ENCODE measurements around the gene ZNF768. TPM values are rescaled to one million over a fixed set of nuclear protein-coding genes. Genes with fewer than 3 reads are reported as not detected.

The ZNF768 gene
- total RNA-seq, 1 experiment from 2014 or later = 68.3 TPM

GRCh38 chr16:30534368-30535105, 8.2 kb upstream of the ZNF768 start, which contains the start of gene ZNF747:
ZNF747 (minus strand) TSS chr16:30534858; CDS start chr16:30534679, 179 bp downstream.
- ATAC-seq (peak; percentile 91), DNase-seq (ENCODE audit: low read depth, low spot score) (no peak)
- Histone ChIP-seq H3K4me3 (ENCODE audit: low read depth in 2 of 2, low read length in 2 of 2) (peak within 1 kb of the TSS; percentile 58 to 67), H3K36me3 (ENCODE audit: control insufficient read depth, insufficient read depth, low read length) (no peaks in the 10 kb centered on the region), H3K27me3 (ENCODE audit: control insufficient read depth, insufficient read depth, low read length) (no peaks in the 10 kb centered on the region), H3K9me3 (ENCODE audit: control insufficient read depth, insufficient read depth, low read depth, low read length) (no peaks in the 10 kb centered on the region), H3K27ac (ENCODE audit: low read length) (peak within 1 kb of the TSS; percentile 99), H3K4me1 (ENCODE audit: control insufficient read depth, insufficient read depth, low read length) (peaks cover 15% of the 10 kb centered on the region)
- BruUV-seq (replicated peaks) = TSS peak; percentile 79
- CTCF ChIA-PET = interaction anchor here (1.6 kb wide), 1 partner anchor 104 kb away, joined by 5 read pairs; the partner anchor contains the start of gene DCTPP1
- POLR2A ChIA-PET = no interaction called here
- TF ChIP-seq TCF7L2 (IDR thresholded peaks at IDR 0.05; ENCODE audit: low read depth, low read length) (peak; percentile 92), POLR2AphosphoS5 (IDR thresholded peaks at IDR 0.05; ENCODE audit: low read depth, low read length) (peak; percentile 90), CTCF (IDR thresholded peaks at IDR 0.05) (no peak; the same call in 1 of the 2 replicates), SIN3A (IDR thresholded peaks at IDR 0.05; ENCODE audit: borderline replicate concordance, insufficient read depth, low read depth, low read length) (peak; percentile 72; the same call in 1 of the 2 replicates), REST (IDR thresholded peaks at IDR 0.05; ENCODE audit: insufficient read depth in 1 of 2, low read depth in 2 of 2, low read length in 1 of 2) (no peak)
- in situ Hi-C loops (cut with HindIII; ENCODE audit: low pct_unique_long_range_greater_than_20kb, low sequenced_read_pairs) = no loop called here
- intact Hi-C loops (cut with micrococcal nuclease; ENCODE audit: unreplicated experiment) = no loop called here

- no peaks in the 10 kb centered on the region for H3K27me3 ChIP-seq (ENCODE audit: control insufficient read depth, insufficient read depth, low read length)
- DNase-seq (ENCODE audit: low read depth, low spot score) (no peak), ATAC-seq (peak; percentile 58)
- in situ Hi-C loops (cut with HindIII; ENCODE audit: low pct_unique_long_range_greater_than_20kb, low sequenced_read_pairs) (no loop called here), intact Hi-C loops (cut with micrococcal nuclease; ENCODE audit: unreplicated experiment) (no loop called here)
- ChIA-PET CTCF (no interaction called here), POLR2A (no interaction called here)
- H3K9me3 ChIP-seq (ENCODE audit: control insufficient read depth, insufficient read depth, low read depth, low read length) = no peaks in the 10 kb centered on the region
- TF ChIP-seq TCF7L2 (IDR thresholded peaks at IDR 0.05; ENCODE audit: low read depth, low read length) = no peak
- TF ChIP-seq POLR2AphosphoS5 (IDR thresholded peaks at IDR 0.05; ENCODE audit: low read depth, low read length) = no peak
- no peak for TF ChIP-seq CTCF (IDR thresholded peaks at IDR 0.05)
- no peak for TF ChIP-seq SIN3A (IDR thresholded peaks at IDR 0.05; ENCODE audit: borderline replicate concordance, insufficient read depth, low read depth, low read length)
- TF ChIP-seq REST (IDR thresholded peaks at IDR 0.05; ENCODE audit: insufficient read depth in 1 of 2, low read depth in 2 of 2, low read length in 1 of 2) = no peak
- peak overlapping the region; percentile 99 for H3K27ac ChIP-seq (ENCODE audit: low read length)
- BruUV-seq (replicated peaks) = no TSS peak
- H3K36me3 ChIP-seq (ENCODE audit: control insufficient read depth, insufficient read depth, low read length) = no peaks in the 10 kb centered on the region
- peak overlapping the region; percentile 58 to 67 for H3K4me3 ChIP-seq (ENCODE audit: low read depth in 2 of 2, low read length in 2 of 2)
- peaks cover 15% of the 10 kb centered on the region for H3K4me1 ChIP-seq (ENCODE audit: control insufficient read depth, insufficient read depth, low read length)
These were observed 7.5 kb upstream of the ZNF768 start for GRCh38 chr16:30533748-30534367.
